ENCODE results near the gene LRFN2. TPM values are rescaled to one million over a fixed set of nuclear protein-coding genes. Genes with fewer than 3 reads are reported as not detected.

LRFN2 gene
- total RNA-seq, 1 donor from 2014 or later, result not detected

DNA sequence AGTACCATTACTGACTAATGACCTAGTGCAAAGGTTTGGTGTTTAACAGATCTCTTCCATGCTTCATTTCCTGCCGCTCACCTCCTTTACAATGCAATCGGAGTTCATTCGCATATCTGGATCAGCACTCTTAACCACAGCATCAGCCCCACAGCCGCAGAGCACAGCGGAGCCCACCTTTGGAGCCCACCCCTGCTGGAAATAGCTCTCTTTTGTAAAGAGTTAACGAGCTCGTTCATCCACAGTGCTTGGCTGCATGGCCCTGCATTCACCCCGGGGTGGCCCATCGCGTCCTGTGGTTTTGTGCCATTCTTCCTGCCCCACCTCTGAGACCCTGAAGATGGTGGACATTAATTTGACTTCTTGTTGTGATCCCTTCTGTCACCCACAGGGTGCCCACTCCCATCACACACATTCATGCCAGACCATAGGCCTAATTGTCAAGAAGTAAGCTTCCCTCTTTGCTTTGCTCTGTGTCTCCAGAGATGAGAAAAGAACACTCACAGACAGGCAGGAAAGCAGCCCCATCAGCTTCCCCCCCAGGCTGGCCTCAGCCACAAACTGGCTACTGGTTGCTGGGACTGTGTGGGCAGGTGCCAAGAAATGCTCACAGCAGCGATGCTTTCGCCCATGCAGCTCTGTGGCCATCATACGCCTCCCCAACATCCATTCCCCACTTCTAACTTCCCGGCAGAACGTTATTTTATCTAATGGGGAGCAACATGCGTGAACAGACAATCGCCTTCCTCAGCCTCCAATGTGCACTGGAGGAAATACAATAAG lies 167.0 kb downstream of the LRFN2 start:
- no peak for DNase-seq (ENCODE audit: low spot score)

DNA sequence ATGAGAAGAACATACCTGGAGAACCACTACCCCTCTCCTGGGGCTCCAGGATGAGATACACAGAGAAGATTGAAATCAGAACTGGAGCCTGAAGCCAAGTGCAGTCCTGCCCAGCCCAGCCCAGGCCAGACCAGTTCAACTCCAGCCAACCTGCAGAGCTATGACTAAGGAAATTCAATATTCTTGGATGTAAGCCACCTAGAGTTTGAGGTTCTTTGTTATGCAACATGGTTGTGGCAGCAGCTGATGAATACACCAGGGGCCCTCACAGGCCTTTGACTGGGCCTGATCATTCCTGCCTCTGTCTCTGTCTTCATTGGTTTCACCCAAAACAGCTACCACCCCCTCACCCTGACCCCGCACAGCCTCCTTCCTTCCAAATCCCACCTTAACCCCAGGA lies 167.8 kb downstream of the LRFN2 start:
- no peak for DNase-seq (ENCODE audit: low spot score)
- intact Hi-C loops (cut with DNase I), result loop anchor here (5.0 kb wide), 1 partner anchor 103 kb away; no protein-coding TSS in a partner anchor

More for the DNA sequence above, 167.0 kb downstream of the LRFN2 start:
- intact Hi-C loops (cut with DNase I), result loop anchor here (5.0 kb wide), 1 partner anchor 102 kb away; no protein-coding TSS in a partner anchor

DNA sequence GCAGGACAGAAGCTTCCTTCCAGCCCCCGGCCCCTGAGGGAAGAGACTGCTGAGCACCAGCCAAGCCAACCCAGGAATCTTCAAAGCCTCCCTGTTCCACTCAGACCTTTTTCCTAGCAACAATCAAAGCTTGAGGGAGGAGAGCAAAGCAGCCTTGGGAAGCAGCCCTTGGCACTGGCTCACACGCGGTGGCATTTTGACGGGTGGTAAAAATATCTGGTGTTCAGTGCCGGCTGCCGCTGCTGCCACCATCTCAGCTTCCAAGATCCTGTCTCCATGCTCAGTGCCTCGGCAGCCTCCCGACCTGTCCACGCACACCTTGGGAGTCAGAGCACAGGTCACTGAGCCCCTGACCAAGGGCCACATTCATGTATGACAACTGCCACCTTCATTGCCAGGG lies 170.1 kb downstream of the LRFN2 start:
- DNase-seq (ENCODE audit: low spot score), result no peak
- intact Hi-C loops (cut with DNase I), result loop anchor here (5.0 kb wide), 1 partner anchor 105 kb away; no protein-coding TSS in a partner anchor

DNA sequence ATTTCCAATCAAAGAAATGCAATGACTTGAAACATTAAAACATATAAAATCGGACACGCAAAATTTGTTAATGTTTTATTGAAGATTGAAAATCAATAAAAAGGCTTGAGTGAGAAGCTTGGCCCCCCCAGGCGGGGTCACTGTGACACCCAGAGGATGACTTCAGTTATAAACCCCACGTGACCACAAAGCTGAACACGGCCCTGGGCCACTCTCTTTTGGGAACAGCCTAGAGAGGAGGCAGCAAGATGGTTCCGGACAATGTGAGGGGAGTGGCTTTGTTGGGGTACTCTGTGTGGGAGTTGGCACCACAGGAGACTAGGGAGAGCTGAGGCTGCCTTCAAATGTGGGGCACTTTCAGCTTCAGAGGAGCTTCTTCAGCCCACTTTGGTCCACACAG lies 172.5 kb downstream of the LRFN2 start:
- intact Hi-C loops (cut with DNase I), result loop anchor here (5.0 kb wide), 1 partner anchor 108 kb away; no protein-coding TSS in a partner anchor
- DNase-seq (ENCODE audit: low spot score), result no peak

DNA sequence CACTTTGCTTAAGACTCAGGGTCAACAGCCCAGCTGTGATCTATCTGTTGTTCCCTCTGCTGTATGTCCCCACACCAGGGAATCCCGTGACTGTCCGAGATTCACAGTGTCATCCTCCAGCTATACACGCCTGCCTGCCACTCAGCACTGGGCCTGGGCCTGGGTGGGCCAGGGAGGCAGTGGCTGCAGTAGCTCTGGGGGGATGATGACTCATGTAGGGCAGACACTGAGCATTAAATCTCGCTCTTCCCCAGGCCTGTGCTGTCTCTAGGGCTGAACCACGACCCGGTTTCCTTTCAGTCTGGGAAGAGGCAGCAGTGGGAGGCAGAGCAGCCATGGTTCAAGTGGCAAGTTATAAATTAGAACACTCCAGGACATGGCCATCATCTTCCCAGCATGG lies 173.9 kb downstream of the LRFN2 start:
- no peak for DNase-seq (ENCODE audit: low spot score)

DNA sequence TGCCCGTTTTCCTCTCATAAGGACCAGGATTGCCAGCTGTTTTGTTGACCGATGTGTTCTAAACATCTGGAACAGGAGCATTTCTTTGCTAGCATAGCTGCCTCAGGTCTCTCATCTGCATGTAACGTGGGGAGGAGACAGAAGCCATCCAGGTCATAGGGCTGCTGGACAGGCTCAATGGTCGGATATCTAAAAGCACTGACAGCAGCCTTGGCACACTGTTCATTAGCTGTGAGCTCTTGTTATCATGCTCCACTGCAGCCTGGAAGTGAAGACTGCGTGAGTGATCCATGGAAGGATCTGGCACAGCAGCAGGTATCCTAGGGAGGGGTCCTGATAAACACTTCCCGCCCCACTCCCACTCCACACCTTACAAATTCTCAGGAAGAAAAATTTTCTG lies 175.3 kb downstream of the LRFN2 start:
- intact Hi-C loops (cut with DNase I), result no loop called here
- no peak for DNase-seq (ENCODE audit: low spot score)

More for the DNA sequence above, 173.9 kb downstream of the LRFN2 start:
- intact Hi-C loops (cut with DNase I), result no loop called here

DNA sequence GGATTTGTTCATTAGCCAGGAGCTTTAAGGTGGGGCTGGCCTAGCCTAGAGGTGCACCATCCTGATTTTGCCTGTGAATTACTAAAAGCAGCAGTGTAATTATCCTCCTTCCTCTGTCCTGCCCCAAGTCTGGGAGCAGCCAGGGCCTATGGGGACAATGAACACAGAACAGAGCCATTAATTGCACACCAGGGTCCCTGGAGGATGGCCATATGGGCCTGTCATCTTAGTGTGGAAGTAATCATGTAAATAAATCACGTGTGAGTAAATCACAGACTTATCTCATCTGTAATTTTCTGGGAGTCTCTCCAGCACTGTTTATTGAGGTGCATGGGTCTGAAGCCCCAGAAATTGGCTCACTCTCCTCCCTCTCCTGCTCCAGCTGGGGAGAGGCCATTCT lies 176.3 kb downstream of the LRFN2 start:
- DNase-seq (ENCODE audit: low spot score), result no peak
- intact Hi-C loops (cut with DNase I), result no loop called here

DNA sequence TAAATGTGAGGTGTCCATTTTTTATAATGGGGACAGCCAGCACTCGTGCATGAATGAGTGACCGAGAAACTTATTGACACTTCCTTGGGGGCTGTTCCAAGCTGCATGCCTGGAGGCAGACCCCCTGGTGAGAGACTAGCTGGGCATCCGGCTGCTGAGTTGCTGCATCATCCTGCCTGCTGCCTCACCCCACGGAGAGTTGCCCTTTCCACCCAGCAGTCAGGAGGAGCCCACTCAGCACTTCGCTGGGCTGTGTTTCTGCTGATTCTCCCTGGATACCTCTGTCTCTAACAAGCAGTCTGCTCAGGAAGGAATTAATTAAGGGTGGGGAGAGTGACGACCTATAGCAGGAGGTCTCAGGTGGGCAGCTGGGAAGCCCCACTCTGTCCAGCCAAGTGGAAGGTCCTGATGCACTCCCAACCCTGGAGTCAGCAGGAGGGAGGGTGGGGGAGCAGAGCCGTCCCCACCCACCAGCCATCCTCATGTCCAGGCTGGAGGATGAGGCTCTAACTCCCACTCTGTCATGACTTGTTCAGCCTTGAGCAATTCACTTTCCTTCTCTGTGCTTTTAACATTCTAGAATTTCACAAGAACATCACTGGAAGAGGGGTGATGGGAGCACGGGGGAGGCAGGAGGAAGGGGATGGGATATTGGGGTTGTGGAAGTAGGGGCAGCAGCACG lies 177.3 kb downstream of the LRFN2 start:
- DNase-seq (ENCODE audit: low spot score), result no peak
- intact Hi-C loops (cut with DNase I), result no loop called here

DNA sequence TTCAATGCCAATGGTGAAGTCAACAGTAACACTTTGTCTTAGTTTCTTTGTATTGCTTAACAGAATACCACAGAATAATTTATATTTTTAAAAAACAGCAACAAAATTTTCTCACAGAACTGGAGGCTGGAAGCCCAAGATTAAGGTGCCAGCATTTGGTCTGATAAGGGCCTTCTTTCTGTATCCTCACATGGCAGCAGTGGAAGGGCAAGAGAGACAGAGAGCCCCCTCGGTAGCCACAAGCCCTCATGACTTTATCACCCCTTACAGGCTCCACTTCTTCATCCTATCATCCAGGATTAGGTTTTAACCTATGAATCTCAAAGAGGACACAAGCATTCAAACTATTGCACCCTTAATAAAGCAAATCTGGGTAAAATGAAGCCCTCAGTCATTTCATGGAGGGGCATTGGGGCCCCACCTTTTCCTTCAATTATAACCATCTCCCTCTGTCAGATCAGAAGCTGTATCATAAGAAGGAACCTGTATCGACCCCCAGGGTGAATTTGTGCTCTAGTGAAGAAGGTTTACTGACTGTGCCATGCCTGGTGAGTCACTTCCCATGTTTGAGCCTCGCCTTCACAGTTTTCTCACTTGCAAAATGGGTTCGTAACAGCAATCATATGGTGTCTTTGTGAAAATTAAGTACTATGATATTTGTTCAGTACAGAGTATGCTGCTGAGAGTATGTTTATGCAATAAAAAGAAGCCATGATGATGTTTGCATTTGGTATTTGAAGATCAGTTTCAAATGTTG lies 178.2 kb downstream of the LRFN2 start:
- intact Hi-C loops (cut with DNase I), result no loop called here
- no peak for DNase-seq (ENCODE audit: low spot score)

DNA sequence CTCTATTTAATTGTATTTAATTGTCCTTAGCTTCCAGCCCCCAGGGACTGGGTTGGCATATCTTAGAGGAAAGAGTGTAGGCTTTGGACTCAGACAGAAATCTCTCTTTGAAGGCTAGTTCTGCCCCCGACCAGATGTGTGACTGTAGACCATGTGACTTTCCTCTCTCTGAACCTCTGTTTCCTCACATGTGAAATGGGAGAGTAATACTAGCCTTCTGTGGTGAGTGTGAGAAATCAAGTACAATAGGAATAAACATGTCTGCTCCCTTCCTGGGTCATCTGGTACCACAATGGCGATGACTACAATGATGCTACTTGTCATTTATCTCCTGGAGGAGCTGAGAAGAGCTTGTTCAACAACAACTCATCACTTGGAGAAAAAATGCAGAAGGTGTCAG lies 179.9 kb downstream of the LRFN2 start:
- DNase-seq (ENCODE audit: low spot score), result no peak
- intact Hi-C loops (cut with DNase I), result no loop called here

DNA sequence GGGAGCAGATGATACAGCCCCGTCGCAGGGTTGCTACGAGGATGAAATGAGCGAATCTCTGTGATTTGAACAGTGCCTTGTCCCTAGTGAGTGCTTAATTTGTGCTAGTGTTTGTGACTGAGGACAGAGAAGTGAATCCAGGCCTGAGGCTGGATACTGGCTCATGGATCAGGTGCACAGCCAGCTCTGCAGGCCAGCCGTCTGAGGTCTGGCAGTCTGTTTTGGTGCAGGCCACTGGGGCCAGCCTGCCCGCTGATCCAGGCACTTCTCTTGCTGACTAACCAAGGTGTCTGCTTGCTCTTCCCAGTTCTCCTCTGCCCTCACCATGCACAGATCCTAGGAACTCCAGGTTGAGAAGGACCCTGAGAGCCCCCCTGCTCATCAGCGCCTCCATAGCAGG lies 181.0 kb downstream of the LRFN2 start:
- no peak for DNase-seq (ENCODE audit: low spot score)
- intact Hi-C loops (cut with DNase I), result no loop called here

DNA sequence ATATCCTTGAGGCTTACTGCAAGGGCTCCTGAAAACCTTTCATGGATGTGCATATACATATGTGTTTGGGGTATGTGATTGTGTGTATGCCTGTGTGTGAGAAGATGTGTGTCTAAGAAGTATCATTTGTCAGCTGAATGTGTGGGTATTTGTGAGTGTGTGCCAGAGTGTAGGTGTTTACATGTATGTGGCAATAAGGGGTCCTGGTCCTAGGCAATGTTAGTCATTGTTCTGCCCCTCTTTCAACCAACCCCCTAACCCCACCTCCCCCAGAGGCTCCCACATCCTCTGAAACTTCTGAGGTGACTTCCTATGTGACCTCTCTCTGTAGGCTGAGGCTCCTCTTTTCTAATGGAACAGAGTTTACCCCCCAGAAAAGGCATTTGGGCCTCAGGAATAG lies 186.4 kb downstream of the LRFN2 start:
- intact Hi-C loops (cut with DNase I), result no loop called here

DNA sequence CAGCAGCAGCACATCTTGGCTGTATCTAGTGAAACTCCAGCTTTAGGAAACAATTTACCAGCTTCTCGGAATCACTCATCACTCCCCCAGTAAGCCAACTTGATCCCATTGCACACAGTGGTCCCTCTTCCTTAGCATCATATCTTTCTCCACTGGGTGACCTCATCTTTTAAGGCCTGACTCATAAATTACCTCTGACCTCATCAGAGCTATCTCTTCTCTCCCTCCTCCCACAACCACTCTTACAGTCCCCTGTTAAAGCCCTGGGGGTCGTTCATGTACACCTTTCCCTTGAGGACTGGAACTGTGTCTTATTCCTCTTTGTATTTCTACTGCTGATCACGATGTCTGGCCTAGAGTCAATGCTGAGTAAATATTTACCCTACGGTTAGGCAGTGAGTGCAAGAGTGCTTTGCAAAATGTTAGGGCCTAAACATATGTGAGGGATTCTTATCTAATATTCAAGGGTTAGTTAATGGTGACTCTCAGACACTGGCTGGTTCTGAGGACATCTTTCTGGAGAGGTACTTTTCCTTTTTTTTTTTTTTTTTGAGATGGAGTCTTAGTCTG lies 187.2 kb downstream of the LRFN2 start:
- intact Hi-C loops (cut with DNase I), result no loop called here
- no peak for DNase-seq (ENCODE audit: low spot score)

More for the DNA sequence above, 186.4 kb downstream of the LRFN2 start:
- peak; percentile 31 for DNase-seq (ENCODE audit: low spot score)

DNA sequence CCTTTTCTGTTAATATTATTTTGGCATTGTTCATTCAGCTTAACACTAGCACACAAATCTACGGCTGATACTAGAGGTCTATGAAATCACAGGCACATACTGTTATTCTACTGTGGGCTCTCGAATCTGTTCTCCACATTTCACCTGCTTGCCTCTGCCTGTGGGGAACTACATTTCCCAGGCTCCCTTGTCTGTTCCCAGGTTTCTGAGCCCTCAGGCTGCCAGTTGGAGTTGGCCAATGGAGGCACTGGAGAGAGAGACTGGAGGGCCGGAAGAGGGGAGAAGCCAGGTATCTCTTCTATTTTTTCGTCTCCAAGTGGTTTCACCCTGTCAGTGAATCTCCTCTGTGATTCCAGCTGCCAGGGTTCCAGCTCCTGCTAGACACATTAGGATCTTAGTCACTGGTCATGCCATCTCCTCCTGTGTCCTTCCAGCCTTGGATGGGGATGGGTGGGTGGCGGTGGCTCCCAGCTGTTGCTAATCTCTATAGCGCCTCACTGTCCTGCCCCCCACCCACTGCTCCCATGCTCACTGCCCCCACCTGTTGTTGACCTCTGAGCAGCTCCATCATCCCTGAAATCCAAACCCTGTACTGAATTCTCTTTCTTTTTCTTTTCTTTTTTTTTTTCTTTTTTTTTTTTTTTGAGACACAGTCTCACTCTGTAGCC lies 188.2 kb downstream of the LRFN2 start:
- intact Hi-C loops (cut with DNase I), result no loop called here
- DNase-seq (ENCODE audit: low spot score), result no peak

DNA sequence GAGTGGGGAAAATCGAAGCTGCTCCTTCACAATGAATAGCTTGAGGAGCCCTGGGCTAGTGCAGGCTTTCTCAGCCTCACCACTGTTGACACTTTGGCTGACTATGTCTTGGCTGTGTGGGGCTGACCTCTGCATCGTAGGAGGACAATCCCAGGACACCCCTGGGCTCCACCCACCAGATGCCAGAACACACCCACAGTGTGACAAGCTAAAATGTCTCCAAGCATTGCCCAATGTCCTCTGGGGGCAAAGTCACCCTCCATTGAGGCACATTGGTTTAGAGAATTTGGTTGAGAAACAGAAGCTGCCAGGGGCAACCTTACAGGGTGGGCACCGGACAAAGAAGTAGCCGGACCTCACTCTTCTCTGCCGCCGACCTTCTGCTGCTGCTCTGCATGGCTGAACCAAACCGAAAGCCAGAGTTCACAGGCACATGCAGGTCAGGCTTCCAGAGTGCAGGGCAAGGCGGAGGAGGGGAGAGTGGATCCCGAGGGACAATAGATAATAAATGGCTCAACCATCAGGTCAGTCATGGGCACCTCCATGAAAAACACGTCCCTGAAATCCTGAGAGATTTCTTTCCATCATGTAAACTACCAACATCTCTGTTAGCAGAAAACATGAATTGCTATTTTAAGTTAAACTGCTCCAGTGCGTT lies 189.0 kb downstream of the LRFN2 start:
- peak; percentile 39 for DNase-seq (ENCODE audit: low spot score)

DNA sequence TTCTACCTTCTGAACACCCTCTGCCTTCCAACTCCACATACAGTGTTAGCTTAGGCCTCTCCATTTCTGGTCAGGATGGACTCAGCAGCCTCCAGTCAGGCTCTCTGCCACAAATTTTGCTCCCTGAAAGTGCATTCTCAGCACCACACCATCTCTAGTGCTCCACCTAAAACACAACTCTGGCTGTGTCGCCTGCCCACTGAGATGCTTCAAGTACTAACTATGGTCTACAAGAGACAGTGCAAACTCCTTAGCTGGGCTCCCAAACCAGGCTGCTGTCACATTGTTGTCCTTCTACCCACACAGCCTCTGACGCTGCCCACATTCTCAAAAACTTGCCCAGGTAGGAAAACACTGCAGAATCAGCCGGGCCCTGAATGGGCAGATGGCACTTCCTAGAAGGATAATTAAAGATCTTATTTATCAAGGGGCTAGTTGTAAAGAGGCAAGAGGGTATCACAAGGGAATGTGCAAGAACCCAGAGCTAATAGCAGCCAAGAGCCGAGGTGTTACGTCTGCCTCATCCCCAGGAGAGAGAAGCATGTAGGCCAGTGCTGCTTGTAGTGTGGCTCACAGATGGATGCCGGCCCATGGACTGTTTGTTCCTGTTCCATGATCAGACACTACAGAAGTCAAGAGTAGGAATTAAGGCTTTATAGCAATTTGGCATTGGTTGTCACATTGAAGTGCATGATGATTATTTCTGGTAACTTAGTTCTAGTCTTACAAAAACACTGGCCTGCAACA lies 189.7 kb downstream of the LRFN2 start:
- intact Hi-C loops (cut with DNase I), result no loop called here
- DNase-seq (ENCODE audit: low spot score), result peak; percentile 64

More for the DNA sequence above, 189.0 kb downstream of the LRFN2 start:
- intact Hi-C loops (cut with DNase I), result no loop called here

DNA sequence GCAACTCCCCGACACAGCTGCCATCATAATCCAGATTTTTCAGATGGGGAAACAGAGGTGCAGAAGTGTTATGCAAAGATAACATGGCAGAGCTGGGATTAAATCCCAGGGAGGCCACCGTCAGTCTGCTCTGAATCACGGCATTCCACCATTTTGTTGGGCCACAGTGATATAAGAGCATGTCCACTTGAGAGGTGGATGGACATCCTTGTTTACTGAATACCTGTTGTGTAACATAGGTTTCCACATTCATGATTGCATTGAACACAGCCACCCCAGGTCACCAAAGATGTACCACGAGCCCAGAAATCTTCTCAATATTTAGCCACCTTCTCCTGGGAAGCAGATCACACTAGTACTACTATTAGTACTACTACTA lies 191.5 kb downstream of the LRFN2 start:
- no peak for DNase-seq (ENCODE audit: low spot score)
- intact Hi-C loops (cut with DNase I), result no loop called here

DNA sequence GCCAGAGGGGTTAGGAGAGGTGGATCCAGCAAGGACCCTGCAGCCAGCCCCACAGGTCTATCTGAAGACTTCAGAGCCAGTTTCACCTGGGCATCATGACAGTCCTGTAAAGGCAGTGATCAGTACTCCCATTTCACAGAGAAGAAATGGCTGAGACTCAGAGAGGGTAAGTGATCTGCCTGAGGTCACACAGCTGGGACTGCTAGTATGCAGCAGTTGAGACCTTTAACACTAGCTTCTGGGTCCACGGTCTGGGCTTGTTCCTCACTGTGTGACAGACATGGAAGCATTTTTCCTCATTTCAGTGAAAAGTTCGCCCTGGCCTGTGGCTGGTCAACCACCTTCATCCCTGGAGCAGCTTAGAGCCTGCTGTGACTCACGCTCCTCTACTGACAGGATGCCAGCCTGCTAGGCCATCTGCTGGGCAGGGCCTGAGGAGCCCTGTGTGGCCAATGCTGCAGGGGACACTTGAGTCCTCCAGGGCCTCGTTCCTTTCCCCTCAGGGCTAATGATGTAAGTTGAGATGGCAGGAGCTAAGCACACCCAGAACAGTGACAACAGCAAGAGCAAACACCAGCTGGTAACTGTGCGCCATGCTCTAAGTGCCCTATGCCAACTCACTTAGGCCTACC lies 192.0 kb downstream of the LRFN2 start:
- peak; percentile 38 for DNase-seq (ENCODE audit: low spot score)
- intact Hi-C loops (cut with DNase I), result no loop called here

Measured in cardiac septum (tissue), 1 donor.